Tibial artery (tissue), 4 donors: ENCODE measurements around the gene DUSP11.
"Not testable (repeated sequence)": the region's sequence is repeated elsewhere in the genome, so short reads cannot be mapped to it uniquely, and the experiment has no call there.

Source experiments
- DNase-seq, 2 donors: peaks; one replicate each; pipeline ENCODE4 v3.0.0-alpha.2; 2019
- H3K27ac ChIP-seq, 2 donors: fragments of 200-600 bp; sonication (generic) in 1 of 2; 1 replicate in 1 of 2; 2 replicates in 1 of 2; pipeline ENCODE4 v1.5.1; 2018 to 2019; ENCODE audit warnings: mild to moderate bottlenecking in 1 of 2
- H3K27me3 ChIP-seq, 2 donors: fragments of 200-600 bp; sonication (generic) in 1 of 2; one replicate each; pipeline versions ENCODE4 v1.5.1 to v1.6.0; 2016 to 2019
- H3K36me3 ChIP-seq, 3 donors: fragments of 200-600 bp; sonication (generic) in 2 of 3; one replicate each; pipeline ENCODE4 v1.5.1; 2016 to 2019; ENCODE audit warnings: mild to moderate bottlenecking in 2 of 3
- H3K4me1 ChIP-seq, 4 donors: fragments of 200-600 bp; sonication (generic) in 2 of 4; 1 replicate in 3 of 4; 2 replicates in 1 of 4; pipeline ENCODE4 v1.5.1; 2016 to 2019
- H3K4me3 ChIP-seq, 2 donors: fragments of 200-600 bp; sonication (generic) in 1 of 2; 1 replicate in 1 of 2; 2 replicates in 1 of 2; pipeline ENCODE4 v1.5.1; 2018 to 2019; ENCODE audit warnings: mild to moderate bottlenecking in 2 of 2
- H3K9me3 ChIP-seq, 3 donors: fragments of 200-600 bp; sonication (generic) in 1 of 3; one replicate each; pipeline ENCODE4 v1.5.1; 2016 to 2019
- intact Hi-C: fragments of 100-400 bp; cut with DNase I; formaldehyde crosslinking; loops from one replicate; pipeline ENCODE4 v1.15.0; 2023; ENCODE audit warnings: low total_unique reads
- TF ChIP-seq, protein P1 (sequence below), 2 experiments: fragments of 200-600 bp in 1 of 2; fragments of 450-650 bp in 1 of 2; IDR thresholded peaks; one replicate each; pipeline ENCODE4 v1.5.1; 2017 to 2019; ENCODE audit warnings: antibody characterized with exemption in 2 of 2, mild to moderate bottlenecking in 1 of 2, moderate library complexity in 1 of 2

The DUSP11 gene

DNA sequence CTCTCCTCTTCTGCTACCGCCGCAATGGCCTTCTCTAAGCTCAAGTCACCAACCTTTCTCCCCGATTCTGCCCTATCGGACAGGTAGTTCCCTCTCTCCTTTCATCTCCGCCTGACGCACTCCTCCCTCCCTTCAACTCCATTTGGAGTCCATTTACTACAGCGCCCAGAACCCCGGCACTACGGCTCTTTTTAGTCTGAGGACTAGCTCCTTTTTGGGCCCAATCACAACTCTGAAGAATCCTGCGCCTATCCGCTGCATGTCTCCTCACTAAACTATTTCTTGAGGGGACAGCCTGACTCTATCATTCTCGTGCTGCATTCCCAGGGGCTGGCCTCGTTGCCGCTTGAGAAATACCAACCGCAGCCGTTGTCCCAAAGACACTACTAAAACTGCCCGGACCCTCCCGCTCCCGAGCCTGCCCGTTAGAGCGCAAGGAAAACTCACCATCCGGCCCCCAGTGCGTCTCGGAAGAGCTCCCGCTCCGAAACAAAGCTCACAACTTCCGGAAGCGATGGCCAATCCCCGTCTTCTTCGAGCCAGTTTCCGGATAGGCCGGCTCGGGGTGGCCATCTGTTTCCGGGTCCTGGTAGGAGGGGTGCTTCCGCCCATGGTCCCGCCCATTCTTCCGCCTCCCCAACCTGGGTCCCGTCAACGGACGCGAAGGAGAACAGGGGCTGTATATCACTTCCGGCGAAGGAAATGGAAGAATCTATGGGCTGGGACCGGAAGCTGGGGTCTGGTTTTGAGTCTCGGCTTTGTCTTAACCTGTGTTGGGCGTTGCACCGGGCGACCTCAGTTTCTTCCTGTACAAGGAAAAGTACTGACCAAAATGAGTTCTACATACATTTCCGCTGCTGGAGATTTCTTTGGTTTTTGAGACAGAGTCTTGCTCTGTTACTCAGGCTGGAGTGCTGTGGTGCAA, 42.8 kb downstream of the DUSP11 start, which contains the start of gene TPRKB:
TPRKB (minus strand) TSS at position 491 of the 925 bp plus-strand sequence. CDS start 2,776 bp downstream, outside the sequence.
- Histone ChIP-seq H3K4me1 (peaks cover 0 to 15% (median 9%) of the 10 kb centered on the region in 4 donors), H3K36me3 (peaks cover 18 to 42% (median 28%) of the 10 kb centered on the region in 3 donors), H3K27me3 (no peaks in the 10 kb centered on the region), H3K27ac (peak within 1 kb of the TSS; percentile 58 to 69), H3K9me3 (no peaks in the 10 kb centered on the region), H3K4me3 (peak within 1 kb of the TSS; percentile 62 to 86)
- DNase-seq, result peak; percentile 95 to 97
- intact Hi-C loops, result no loop called here
- TF ChIP-seq, protein P1, sequence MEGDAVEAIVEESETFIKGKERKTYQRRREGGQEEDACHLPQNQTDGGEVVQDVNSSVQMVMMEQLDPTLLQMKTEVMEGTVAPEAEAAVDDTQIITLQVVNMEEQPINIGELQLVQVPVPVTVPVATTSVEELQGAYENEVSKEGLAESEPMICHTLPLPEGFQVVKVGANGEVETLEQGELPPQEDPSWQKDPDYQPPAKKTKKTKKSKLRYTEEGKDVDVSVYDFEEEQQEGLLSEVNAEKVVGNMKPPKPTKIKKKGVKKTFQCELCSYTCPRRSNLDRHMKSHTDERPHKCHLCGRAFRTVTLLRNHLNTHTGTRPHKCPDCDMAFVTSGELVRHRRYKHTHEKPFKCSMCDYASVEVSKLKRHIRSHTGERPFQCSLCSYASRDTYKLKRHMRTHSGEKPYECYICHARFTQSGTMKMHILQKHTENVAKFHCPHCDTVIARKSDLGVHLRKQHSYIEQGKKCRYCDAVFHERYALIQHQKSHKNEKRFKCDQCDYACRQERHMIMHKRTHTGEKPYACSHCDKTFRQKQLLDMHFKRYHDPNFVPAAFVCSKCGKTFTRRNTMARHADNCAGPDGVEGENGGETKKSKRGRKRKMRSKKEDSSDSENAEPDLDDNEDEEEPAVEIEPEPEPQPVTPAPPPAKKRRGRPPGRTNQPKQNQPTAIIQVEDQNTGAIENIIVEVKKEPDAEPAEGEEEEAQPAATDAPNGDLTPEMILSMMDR (IDR thresholded peaks at IDR 0.05), result no peak

GRCh38 chr2:73736378-73736777, 43.5 kb downstream of the DUSP11 start:
- H3K27ac ChIP-seq, result peak overlapping the region; percentile 58 to 69

DNA sequence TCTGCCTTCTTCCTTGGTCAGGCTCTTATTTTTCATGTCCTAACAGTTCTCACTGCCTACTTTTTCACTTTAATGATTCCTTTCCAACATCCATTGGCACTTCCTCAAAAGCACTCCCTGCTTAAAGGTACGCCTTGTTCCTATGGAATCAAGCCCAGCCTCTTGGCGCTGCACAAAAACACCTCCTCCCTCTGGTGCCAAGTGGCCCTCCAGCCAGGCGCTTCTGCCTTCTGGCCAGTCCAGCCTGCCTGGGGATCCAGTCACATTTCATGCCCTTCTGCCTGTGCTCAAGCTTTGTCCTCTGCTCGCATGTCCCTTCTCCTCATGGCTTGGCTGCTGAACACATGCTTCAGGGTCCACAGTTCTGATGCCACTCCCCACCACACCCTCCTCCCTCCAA, 49.1 kb downstream of the DUSP11 start:
- H3K36me3 ChIP-seq, result peaks cover 44 to 57% (median 51%) of the 10 kb centered on the region in 3 donors
- intact Hi-C loops, result no loop called here
- no peaks in the 10 kb centered on the region for H3K9me3 ChIP-seq
- H3K4me3 ChIP-seq, result no peak overlapping the region
- TF ChIP-seq, protein P1 (IDR thresholded peaks at IDR 0.05), result no peak
- DNase-seq, result no peak
- peaks cover 0 to under 1% (median 0%) of the 10 kb centered on the region in 4 donors for H3K4me1 ChIP-seq
- no peaks in the 10 kb centered on the region for H3K27me3 ChIP-seq
- no peak overlapping the region for H3K27ac ChIP-seq

More at GRCh38 chr2:73736378-73736777, 43.5 kb downstream of the DUSP11 start:
- TF ChIP-seq, protein P1 (IDR thresholded peaks at IDR 0.05), result no peak
- peaks cover 0 to 15% (median 9%) of the 10 kb centered on the region in 4 donors for H3K4me1 ChIP-seq
- peaks cover 25 to 42% (median 28%) of the 10 kb centered on the region in 3 donors for H3K36me3 ChIP-seq
- no peak for DNase-seq
- no peaks in the 10 kb centered on the region for H3K27me3 ChIP-seq
- intact Hi-C loops, result no loop called here
- peak overlapping the region; percentile 62 to 86 for H3K4me3 ChIP-seq
- H3K9me3 ChIP-seq, result no peaks in the 10 kb centered on the region

GRCh38 chr2:73728711-73729110, 51.2 kb downstream of the DUSP11 start:
- DNase-seq, result no peak

GRCh38 chr2:73728043-73728442, 51.9 kb downstream of the DUSP11 start:
- Histone ChIP-seq H3K4me1 (no peaks in the 10 kb centered on the region), H3K36me3 (peaks cover 30 to 46% (median 41%) of the 10 kb centered on the region in 3 donors), H3K27me3 (no peaks in the 10 kb centered on the region), H3K27ac (no peak overlapping the region), H3K4me3 (no peak overlapping the region), H3K9me3 (no peaks in the 10 kb centered on the region)
- TF ChIP-seq, protein P1 (IDR thresholded peaks at IDR 0.05), result no peak
- intact Hi-C loops, result no loop called here
- DNase-seq, result no peak

More at GRCh38 chr2:73728711-73729110, 51.2 kb downstream of the DUSP11 start:
- H3K27me3 ChIP-seq, result no peaks in the 10 kb centered on the region
- no peak overlapping the region for H3K27ac ChIP-seq
- H3K36me3 ChIP-seq, result peaks cover 37 to 51% (median 47%) of the 10 kb centered on the region in 3 donors
- intact Hi-C loops, result no loop called here
- H3K4me3 ChIP-seq, result no peak overlapping the region
- TF ChIP-seq, protein P1 (IDR thresholded peaks at IDR 0.05), result no peak
- H3K4me1 ChIP-seq, result no peaks in the 10 kb centered on the region
- no peaks in the 10 kb centered on the region for H3K9me3 ChIP-seq

GRCh38 chr2:73726657-73727056, 53.2 kb downstream of the DUSP11 start:
- intact Hi-C loops, H3K9me3 ChIP-seq, H3K27ac ChIP-seq, H3K4me1 ChIP-seq, H3K27me3 ChIP-seq, H3K4me3 ChIP-seq, DNase-seq: not testable (repeated sequence)
- H3K36me3 ChIP-seq, result peaks cover 19 to 32% (median 29%) of the 10 kb centered on the region in 3 donors
